GM12874 (cell line): ENCODE measurements around the gene TMUB1.

Source experiments
- TF ChIP-seq, protein P1 (sequence below): IDR thresholded peaks from 2 replicates; pipeline ENCODE4 v1.5.1; 2011; ENCODE audit warnings: low read depth, mild to moderate bottlenecking, control low read depth, low read length, moderate library complexity; ENCODE audit not compliant: insufficient read depth

TMUB1 gene

DNA sequence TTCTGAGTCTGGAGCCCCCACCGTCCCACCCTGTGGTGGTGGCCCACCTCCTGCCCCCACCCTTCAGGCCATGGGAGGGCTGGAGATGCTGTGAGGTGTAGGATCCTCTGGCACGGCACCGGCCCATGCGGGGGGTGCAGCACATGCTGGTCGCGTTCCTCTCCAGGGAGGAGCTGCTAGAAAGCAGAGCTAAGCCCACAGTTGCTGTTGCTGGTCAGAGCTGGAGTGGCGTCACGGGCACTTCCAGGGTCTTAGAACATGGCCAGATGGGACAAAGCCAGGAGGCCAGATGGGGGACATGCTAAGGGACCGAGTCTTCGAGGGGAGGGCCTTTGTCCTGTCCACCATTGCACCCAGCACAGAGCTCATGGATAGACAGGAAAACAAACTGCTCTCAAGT, 24.6 kb upstream of the TMUB1 start:
- TF ChIP-seq, protein P1, sequence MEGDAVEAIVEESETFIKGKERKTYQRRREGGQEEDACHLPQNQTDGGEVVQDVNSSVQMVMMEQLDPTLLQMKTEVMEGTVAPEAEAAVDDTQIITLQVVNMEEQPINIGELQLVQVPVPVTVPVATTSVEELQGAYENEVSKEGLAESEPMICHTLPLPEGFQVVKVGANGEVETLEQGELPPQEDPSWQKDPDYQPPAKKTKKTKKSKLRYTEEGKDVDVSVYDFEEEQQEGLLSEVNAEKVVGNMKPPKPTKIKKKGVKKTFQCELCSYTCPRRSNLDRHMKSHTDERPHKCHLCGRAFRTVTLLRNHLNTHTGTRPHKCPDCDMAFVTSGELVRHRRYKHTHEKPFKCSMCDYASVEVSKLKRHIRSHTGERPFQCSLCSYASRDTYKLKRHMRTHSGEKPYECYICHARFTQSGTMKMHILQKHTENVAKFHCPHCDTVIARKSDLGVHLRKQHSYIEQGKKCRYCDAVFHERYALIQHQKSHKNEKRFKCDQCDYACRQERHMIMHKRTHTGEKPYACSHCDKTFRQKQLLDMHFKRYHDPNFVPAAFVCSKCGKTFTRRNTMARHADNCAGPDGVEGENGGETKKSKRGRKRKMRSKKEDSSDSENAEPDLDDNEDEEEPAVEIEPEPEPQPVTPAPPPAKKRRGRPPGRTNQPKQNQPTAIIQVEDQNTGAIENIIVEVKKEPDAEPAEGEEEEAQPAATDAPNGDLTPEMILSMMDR: no peak

DNA sequence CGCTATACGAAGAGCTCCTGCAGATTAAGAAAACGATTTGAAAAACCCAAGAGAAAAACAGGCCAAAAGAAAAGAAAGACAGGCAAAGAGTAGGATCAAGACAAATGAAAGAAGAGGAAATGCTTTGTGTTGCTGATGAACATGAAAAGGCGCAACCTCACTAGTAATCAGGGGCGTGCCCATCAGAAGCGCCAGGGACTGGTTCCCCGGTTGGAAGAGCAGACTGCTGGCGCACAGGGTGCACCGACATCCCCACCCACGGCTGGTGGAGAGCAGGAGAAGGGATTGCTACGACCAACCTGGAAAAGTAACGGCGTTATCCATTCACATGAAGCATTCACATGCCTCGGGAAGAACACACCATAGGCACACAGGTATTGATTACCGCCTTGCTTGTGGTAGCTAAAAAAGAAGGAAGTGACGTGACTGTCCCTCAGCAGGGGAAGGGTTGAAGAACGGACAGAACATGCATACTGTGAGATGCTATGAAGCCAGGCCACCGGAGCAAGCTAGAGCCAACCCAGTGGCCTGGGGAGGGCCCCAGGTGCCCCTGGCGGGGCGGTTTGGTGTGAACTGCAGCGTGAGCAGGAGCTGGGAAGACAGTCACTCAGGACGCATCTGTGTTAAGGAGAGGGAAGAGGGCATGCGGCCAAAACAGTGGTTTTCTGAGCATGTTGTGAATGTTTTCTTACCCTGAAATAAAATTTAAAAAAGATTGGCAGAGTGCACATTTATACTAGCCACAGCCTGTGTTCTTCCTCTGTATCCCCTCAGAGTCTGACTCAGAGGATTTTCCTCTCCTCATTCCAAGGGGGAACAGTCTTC, 21.3 kb upstream of the TMUB1 start:
- TF ChIP-seq, protein P1: no peak

DNA sequence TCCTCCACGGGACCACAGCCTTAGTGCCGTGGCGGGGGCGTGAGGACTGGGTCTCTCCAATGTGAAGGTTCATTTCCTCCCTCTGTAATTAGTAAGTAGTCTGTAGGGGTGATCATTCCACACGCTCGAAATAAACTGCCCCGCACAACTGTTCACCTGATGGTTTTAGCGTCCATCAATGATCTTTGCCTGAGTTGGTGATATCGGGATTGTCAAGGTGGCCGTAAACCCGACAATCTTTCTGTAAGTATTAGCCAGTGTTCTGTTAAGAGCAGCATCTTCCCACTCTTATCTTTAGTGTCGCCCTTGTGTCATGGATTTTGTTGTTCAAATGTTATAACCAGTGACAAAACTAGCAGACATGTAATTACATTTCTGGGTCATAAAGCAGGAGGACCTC, 20.7 kb upstream of the TMUB1 start:
- TF ChIP-seq, protein P1: no peak

DNA sequence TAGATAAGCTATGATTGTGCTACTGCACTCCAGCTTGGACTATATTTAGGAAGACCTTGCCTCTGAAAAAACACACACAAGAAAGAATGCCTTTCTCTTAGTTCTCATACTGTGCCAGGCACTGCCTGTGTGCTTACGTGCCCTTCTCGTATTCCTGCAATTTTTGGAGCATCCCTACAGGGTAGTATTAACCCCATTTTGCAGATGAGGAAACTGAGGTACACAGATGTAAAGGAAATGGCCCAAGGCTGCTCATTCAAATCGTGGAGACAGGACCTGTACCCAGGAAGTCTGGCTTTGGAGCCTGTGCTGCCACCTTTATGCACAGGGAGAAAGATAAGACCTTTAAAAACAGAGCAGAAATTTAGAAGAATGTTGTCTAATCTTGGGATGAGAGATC, 19.7 kb upstream of the TMUB1 start:
- TF ChIP-seq, protein P1: no peak

DNA sequence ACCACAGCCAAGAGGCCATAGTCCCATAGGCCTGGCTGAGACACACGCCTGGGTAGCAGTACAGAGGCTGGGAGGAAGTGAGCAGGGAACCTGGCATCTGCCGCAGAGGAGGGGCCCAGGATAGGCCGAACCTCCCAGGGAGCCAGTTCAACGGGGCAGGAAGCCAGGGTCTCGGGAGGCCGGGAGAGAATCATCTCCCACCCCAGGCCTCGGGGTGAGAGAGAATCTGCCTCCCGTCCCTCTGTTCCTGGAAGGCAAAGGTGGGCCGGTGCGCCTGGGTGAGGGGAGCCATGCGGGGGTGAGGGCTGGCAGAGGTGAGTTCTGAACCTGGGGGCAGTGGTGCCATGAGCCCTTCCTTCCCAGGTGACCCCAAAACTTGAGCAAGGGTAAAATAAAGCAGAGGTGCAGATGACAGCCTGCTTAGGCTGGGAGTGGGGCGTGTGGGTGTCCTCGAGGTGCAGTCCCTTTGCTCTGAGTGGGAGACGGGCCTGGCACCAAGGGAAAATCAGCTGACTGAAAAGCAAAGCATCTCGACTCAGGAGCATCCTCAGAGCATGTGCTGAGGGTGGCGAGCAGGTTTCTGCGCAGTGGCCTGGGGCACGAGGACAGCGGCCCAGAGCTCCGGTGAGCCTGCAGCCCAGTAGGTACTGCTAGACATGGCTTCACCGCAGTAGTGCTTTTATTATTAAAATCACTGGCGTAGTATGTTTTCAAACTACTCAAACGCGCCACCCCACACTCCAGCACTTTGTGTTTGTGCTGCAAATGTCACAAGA, 18.5 kb upstream of the TMUB1 start:
- TF ChIP-seq, protein P1: no peak

DNA sequence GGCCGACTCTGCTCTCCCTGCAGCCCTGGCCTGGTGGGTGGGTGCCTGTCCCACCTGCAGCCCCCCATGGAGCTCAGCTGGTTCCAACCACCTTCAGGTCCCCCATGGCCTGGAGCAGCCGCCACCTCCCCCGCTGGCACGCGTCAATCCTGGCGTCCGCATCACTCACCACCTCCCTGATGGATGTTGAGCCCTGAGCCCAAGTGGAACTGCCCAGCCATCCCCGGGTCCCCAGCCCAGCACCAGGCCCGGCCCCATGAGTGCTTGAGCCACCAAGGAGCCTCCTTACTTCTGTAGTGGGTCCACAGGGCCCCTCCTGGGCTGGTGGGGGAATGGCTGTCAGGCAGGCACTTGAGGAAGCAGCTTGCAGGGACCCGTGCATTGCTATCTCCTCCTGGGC, 17.6 kb upstream of the TMUB1 start:
- TF ChIP-seq, protein P1: no peak

DNA sequence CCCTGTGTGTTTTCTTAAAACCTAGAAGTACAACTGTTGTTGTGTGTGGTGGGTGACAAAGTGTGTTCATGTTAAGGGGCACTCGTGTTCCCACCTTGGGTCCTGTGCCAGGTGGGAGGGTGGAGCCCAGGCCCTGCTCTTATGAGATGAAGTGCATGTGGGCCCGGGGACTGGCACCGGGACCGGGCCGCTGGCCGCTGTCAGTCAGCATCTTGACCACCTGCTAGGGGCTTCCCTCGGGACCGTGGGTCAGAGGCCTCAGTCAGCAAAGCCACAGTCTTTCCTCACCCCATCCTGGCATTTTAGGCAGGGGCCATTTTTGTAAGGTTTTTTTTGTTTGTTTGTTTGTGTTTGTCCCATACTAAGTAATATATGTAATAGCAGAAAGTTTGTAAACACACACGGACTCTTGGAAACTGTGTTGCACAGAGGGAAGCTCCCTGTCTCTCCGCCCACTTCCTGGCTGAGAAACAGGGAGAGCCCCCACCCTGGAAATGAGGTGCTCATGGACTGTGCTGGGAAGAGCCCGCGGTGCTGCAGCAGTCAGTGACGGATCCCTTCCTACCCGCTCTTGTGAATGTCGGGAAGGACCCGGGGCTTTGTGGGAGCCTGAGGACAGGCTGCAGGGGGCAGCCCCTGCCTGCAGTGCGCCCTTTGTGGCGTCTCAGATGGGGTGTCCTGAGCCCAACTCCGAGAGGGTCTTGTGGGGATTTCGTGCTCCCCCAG, 16.4 kb upstream of the TMUB1 start:
- TF ChIP-seq, protein P1: no peak
